Liver (tissue), 3 donors: ENCODE results near the gene PIK3R6.

ENCODE experiments used
- GABPA ChIP-seq, 2 donors: IDR thresholded peaks in 1 of 2; conservative IDR thresholded peaks in 1 of 2; 2 replicates each; pipeline ENCODE4 v1.6.1; 2016; ENCODE audit warnings: antibody characterized with exemption in 2 of 2, mild to moderate bottlenecking in 1 of 2, moderate library complexity in 1 of 2
- HNF4A ChIP-seq, 2 donors: conservative IDR thresholded peaks; 2 replicates each; pipeline ENCODE4 v1.6.1; 2016; ENCODE audit warnings: antibody characterized with exemption in 2 of 2, mild to moderate bottlenecking in 2 of 2
- JUND ChIP-seq, 2 donors: IDR thresholded peaks; 2 replicates each; pipeline ENCODE4 v1.6.1; 2016; ENCODE audit warnings: antibody characterized with exemption in 2 of 2
- NR2F2 ChIP-seq: IDR thresholded peaks from 2 replicates; pipeline ENCODE4 v1.6.1; 2016; ENCODE audit warnings: antibody characterized with exemption
- YY1 ChIP-seq: IDR thresholded peaks from 2 replicates; pipeline ENCODE4 v1.6.1; 2016; ENCODE audit warnings: antibody characterized with exemption, mild to moderate bottlenecking
- TF ChIP-seq, protein P1 (sequence below): fragments of 150-350 bp; IDR thresholded peaks from 2 replicates; pipeline ENCODE4 v1.5.1; 2017; ENCODE audit warnings: improper control_type of control experiment, low read depth, low read length; ENCODE audit not compliant: missing input control
- TF ChIP-seq, protein P2 (sequence below): IDR thresholded peaks from 2 replicates; pipeline ENCODE4 v1.6.1; 2016; ENCODE audit warnings: antibody characterized with exemption
- donor health status: healthy.
- donor health status: healthy.

DNA sequence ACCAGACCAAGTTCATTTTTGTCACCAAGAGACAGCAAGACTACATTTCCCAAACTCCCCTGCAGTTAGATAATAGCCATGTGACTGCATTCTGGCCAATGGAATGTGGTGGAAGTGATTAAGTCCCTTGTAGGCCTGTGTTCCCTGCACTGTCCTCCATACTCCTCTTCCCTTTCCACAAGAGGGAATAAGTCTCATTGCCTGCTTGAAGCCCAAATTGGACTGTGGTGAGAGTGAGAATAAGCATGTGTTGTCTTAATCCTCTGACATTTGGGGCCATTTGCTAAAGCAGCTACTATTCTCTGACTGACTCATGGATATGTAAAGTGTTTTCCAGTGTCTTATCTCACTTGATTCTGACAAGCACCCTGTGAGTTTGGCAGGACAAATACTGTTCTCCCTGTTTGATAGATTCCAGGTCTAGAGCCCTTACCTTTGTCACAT is 20.7 kb downstream of the PIK3R6 start:
- TF ChIP-seq, protein P1, sequence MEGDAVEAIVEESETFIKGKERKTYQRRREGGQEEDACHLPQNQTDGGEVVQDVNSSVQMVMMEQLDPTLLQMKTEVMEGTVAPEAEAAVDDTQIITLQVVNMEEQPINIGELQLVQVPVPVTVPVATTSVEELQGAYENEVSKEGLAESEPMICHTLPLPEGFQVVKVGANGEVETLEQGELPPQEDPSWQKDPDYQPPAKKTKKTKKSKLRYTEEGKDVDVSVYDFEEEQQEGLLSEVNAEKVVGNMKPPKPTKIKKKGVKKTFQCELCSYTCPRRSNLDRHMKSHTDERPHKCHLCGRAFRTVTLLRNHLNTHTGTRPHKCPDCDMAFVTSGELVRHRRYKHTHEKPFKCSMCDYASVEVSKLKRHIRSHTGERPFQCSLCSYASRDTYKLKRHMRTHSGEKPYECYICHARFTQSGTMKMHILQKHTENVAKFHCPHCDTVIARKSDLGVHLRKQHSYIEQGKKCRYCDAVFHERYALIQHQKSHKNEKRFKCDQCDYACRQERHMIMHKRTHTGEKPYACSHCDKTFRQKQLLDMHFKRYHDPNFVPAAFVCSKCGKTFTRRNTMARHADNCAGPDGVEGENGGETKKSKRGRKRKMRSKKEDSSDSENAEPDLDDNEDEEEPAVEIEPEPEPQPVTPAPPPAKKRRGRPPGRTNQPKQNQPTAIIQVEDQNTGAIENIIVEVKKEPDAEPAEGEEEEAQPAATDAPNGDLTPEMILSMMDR, result no peak
- no peak for TF ChIP-seq HNF4A (conservative IDR thresholded peaks at IDR 0.05)
- TF ChIP-seq, protein P2, sequence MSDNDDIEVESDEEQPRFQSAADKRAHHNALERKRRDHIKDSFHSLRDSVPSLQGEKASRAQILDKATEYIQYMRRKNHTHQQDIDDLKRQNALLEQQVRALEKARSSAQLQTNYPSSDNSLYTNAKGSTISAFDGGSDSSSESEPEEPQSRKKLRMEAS, result no peak
- TF ChIP-seq GABPA (IDR thresholded peaks at IDR 0.05 in 1 of 2, conservative IDR thresholded peaks at IDR 0.05 in 1 of 2), result no peak
- TF ChIP-seq JUND (IDR thresholded peaks at IDR 0.05), result no peak
- TF ChIP-seq YY1, result no peak
- TF ChIP-seq NR2F2, result no peak
